ENCODE results near the gene CPNE5. TPM values are rescaled to one million over a fixed set of nuclear protein-coding genes. Genes with fewer than 3 reads are reported as not detected.
A peak's percentile ranks its signal among the peaks of the same experiment; 100 is the strongest.

The CPNE5 gene
- total RNA-seq, 1 experiment from 2014 or later, result not detected

- intact Hi-C loops (cut with micrococcal nuclease), result no loop called here
- H3K9ac ChIP-seq (ENCODE audit: low read length), result no peak overlapping the region
- CTCF ChIA-PET, result no interaction called here
Measured at GRCh38 chr6:36840432-36841403, 1.5 kb upstream of the CPNE5 start.

GRCh38 chr6:36839749-36840431 is 646 bp upstream of the CPNE5 start:
- Histone ChIP-seq H3K27me3 (ENCODE audit: low read length) (peaks cover 21% of the 10 kb centered on the region), H3K4me3 (ENCODE audit: low read length) (peak overlapping the region; percentile 59), H3F3A (ENCODE audit: low read length, unreplicated experiment) (no peaks in the 10 kb centered on the region), H3K9me3 (ENCODE audit: low read length) (no peaks in the 10 kb centered on the region), H3K4me1 (ENCODE audit: insufficient read depth, low read length) (peaks cover 5% of the 10 kb centered on the region; the same call in 1 of the 2 replicates), H3K79me2 (ENCODE audit: low read length) (no peaks in the 10 kb centered on the region), H3K4me2 (ENCODE audit: low read length) (peak overlapping the region; percentile 74), H3K9me2 (replicated peaks; ENCODE audit: low read length) (no peaks in the 10 kb centered on the region), H2AFZ (ENCODE audit: low read length) (peak overlapping the region; percentile 61), H4K20me1 (ENCODE audit: low read length) (no peaks in the 10 kb centered on the region), H3K9ac (ENCODE audit: low read length) (no peak overlapping the region), H3K36me3 (ENCODE audit: low read depth, low read length) (no peaks in the 10 kb centered on the region), H3K27ac (ENCODE audit: low read length) (no peak overlapping the region)
- no TSS peak for BruUV-seq (replicated peaks)
- CTCF ChIA-PET, result no interaction called here
- intact Hi-C loops (cut with micrococcal nuclease), result no loop called here
- TF ChIP-seq CTCF (conservative IDR thresholded peaks at IDR 0.05; ENCODE audit: low read depth, low read length) (peak; percentile 19; the same call in 1 of the 2 replicates), EZH2phosphoT487 (IDR thresholded peaks at IDR 0.05; ENCODE audit: borderline replicate concordance, low read length) (no peak; the same call in 1 of the 2 replicates)
- ATAC-seq (peak; percentile 56), DNase-seq (peak; percentile 22)
- POLR2A ChIA-PET (ENCODE audit: unreplicated experiment), result no interaction called here

More at GRCh38 chr6:36840432-36841403, 1.5 kb upstream of the CPNE5 start:
- Histone ChIP-seq H3K79me2 (ENCODE audit: low read length) (no peaks in the 10 kb centered on the region), H3F3A (ENCODE audit: low read length, unreplicated experiment) (no peaks in the 10 kb centered on the region), H2AFZ (ENCODE audit: low read length) (peak overlapping the region; percentile 61; the same call in 1 of the 2 replicates), H3K4me3 (ENCODE audit: low read length) (peak overlapping the region; percentile 59; the same call in 1 of the 2 replicates), H3K4me1 (ENCODE audit: insufficient read depth, low read length) (peaks cover 5% of the 10 kb centered on the region; the same call in 1 of the 2 replicates), H3K9me3 (ENCODE audit: low read length) (no peaks in the 10 kb centered on the region), H3K27me3 (ENCODE audit: low read length) (peaks cover 21% of the 10 kb centered on the region), H3K9me2 (replicated peaks; ENCODE audit: low read length) (no peaks in the 10 kb centered on the region), H3K36me3 (ENCODE audit: low read depth, low read length) (no peaks in the 10 kb centered on the region), H3K4me2 (ENCODE audit: low read length) (peak overlapping the region; percentile 74), H4K20me1 (ENCODE audit: low read length) (no peaks in the 10 kb centered on the region), H3K27ac (ENCODE audit: low read length) (no peak overlapping the region)
- TF ChIP-seq CTCF (conservative IDR thresholded peaks at IDR 0.05; ENCODE audit: low read depth, low read length) (no peak), EZH2phosphoT487 (IDR thresholded peaks at IDR 0.05; ENCODE audit: borderline replicate concordance, low read length) (no peak)
- no TSS peak for BruUV-seq (replicated peaks)
- DNase-seq (no peak), ATAC-seq (peak; percentile 43)
- POLR2A ChIA-PET (ENCODE audit: unreplicated experiment), result no interaction called here
